GM21447 (cell line): ENCODE results near the gene CC2D2B.
"Not testable (repeated sequence)": the region's sequence is repeated elsewhere in the genome, so short reads cannot be mapped to it uniquely, and the experiment has no call there.

Source experiments
- ATAC-seq: cut with Tn5 transposase; IDR thresholded peaks from one replicate; pipeline ENCODE4 v1.9.1; 2021; ENCODE audit not compliant: unreplicated experiment

Gene CC2D2B

DNA sequence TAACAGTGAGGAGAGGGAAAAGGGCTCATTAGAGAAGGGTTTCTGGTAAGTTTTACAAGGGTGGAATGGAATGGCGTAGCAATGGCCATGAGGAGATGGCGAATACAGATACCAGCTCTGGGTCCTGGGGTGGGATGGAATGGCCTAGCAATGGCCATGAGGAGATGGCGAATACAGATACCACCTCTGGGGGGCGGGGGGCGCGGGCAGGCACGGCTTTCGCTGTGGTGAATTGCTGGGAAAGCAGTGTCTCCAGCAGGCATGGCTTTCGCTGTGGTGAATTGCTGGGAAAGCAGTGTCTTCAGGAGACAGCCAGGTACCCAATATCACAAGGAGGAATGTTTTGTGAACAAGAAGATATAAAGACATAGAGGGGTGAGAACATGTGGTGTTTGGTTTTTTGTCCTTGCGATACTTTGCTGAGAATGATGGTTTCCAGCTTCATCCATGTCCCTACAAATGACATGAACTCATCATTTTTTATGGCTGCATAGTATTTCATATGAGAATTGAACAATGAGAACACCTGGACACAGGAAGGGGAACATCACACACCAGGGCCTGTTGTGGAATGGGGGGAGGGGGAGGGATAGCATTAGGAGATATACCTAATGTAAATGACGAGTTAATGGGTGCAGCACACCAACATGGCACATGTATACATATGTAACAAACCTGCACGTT, 1.7 kb upstream of the CC2D2B start:
- not testable (repeated sequence) for ATAC-seq

DNA sequence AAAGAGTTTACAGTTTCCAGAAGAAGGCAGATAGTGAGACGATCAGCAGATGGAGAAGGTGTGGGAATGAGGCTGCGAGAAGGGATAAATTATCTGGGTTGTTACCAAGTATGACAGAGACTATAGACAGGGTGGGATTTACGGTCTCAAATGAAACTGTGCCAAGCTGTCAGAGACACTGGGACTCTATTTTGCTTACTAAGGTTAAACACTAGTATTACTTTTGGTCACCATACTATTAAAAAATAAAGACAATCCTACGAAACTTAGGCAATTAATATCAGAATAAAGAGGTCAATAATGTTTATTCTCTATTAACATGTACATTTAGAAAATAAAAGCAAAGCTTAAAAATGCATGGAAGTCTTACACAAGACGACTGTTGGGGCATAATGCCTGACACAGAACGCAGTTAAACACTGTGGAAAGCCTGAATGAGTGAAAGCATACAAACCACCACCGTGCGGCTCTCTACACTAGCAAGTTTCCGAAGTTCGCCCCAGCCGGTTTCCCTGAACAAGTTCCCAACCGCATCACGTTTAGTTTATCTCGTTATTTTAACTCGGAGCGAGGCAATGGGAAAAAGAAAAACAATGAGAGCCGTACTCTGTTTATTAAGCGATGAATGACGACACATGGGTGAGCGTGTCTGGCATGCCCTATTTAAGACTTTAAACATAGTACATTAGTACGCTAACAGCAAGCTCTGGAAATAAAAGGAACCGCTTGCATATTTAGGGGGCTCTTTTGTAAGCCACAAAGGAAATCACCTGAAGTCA, 909 bp upstream of the CC2D2B start:
- ATAC-seq = peak; percentile 39

DNA sequence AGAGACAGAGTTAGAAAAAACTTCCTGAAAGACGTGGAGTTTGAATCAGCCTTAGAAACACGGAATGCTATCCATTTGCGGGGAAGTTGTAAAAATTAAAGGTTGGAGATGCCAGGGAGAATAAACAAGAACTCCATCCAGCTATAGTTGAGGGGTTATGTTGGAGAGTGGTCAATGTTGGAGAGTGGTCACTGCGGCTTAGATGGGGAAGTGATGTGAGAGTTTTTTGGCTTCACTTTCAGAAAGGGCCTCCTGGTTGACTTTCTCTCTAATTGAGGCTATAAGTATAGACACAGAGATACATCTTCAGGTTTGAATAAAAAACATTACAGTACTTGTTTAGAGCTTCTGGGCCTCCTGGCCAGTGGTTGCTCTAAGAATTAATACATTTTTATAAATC, 675 bp downstream of the CC2D2B start:
- ATAC-seq = no peak

DNA sequence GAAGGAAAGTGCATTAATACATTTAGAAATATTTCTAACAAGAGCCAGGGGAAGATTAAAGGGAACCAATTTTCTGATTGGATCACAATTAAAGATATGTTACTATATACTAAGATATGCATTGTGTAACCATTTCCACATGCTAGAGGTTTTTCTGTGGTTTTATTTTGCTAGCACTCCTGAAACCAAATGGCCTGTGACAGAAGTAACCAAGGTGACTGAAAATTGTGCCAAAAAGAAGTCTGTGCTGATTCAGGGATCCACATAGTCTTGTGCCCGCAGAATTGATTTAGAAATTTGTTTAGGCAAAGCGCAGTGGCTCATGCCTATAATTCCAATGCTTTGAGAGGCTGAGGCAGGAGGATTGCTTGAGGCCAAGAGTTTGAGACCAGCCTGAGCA, 1.8 kb downstream of the CC2D2B start:
- ATAC-seq = no peak

DNA sequence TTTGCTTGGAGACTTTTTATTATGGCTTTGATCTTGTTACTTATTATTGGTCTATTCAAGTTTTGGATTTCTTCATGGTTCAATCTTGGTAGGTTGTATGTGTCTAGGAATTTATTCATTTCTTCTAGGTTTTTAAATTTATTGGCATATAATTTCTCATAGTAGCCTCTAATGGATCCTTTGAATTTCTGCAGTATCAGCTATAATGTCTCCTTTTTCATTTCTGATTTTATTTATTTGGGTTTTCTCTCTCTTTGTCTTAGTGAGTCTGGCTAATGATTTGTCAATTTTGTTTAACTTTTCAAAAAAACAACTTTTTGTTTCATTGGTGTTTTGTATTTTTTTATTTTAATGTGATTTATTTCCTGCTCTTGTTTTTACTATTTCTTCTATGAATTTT, 8.3 kb downstream of the CC2D2B start:
- not testable (repeated sequence) for ATAC-seq

DNA sequence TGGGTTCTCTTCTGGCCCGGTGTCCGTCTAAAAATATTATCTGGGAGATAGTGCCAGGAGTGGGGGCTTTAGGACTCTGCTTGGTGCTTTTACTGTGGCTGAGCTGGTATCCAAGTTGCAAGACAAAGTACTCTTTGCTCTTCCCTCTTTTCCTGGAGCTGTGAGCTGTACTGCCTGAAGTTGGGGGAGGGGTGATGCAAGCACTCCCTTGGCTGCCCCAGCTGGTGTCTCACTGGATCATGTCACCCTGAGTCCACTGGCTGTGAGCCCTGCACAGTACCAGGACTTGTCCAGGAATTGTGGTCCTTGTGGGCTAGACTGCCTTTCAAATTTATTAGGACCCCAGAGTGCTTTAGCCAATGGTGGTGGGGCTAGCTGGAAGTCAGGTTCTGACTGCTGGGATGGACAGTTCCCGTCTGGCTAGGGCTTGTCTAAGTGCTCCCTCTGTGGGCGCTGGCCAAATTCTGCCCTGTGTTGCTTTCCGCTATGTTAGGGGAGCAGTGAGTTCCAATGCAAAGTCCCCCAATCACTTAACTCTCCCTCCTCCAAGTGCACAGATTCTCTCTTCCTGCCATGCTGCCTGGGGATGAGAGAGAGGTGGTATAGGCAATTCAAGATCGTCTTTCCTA, 13.1 kb downstream of the CC2D2B start:
- ATAC-seq = no peak

DNA sequence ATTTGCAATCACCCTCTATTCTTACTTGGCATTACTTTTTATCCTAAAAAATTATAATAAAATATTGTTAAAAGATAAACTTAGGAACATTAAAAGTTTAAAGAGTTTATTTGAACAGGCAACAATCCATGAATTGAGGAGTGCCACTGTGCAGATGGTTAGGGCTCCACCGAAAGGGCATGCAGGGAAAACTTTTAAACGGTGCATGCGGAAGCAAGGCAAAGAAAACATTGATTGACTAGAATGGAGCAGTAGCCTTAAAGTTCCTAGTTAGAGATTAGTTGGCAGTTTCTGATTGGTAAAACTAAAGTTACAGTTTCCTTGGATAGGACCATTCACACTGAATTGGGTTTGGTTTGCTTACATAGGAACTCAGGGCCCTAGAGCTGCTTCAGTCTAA, 17.3 kb downstream of the CC2D2B start:
- ATAC-seq = no peak

DNA sequence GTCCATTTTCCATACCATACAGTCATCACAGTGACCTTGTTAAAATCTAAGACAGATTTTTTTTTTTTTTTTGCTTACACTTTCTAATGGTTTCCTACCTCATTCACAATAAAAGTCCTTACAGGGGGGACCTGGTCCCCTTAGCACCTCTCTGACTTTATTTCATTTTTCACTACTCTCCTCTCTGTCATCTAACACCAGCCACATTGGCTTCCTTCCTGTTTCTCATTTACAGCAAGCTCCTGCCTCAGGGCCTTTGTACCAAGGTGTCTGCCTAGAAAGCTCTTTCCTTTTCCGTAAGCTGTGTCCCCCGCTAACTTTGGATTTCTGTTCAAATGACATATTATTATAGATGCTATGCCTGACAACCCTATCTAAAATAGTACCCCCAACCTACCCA, 27.7 kb downstream of the CC2D2B start:
- ATAC-seq = no peak

DNA sequence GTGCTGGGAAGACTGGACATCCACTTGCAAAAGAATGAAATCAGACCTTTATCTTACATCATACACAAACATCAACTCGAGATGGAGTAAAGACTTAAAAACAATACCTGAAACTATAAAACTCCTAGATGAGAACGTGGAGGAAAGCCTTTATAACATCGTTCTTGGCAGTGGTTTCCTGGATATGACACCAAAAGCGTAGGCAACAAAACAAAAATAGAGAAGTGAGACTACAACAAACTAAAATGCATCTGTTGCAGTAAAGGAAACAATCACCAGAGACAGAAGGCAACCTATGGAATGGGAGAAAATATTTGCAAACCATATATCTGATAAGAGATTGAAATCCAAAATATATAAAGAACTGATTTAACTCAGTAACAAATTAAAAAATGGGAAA, 33.3 kb downstream of the CC2D2B start:
- no peak for ATAC-seq

DNA sequence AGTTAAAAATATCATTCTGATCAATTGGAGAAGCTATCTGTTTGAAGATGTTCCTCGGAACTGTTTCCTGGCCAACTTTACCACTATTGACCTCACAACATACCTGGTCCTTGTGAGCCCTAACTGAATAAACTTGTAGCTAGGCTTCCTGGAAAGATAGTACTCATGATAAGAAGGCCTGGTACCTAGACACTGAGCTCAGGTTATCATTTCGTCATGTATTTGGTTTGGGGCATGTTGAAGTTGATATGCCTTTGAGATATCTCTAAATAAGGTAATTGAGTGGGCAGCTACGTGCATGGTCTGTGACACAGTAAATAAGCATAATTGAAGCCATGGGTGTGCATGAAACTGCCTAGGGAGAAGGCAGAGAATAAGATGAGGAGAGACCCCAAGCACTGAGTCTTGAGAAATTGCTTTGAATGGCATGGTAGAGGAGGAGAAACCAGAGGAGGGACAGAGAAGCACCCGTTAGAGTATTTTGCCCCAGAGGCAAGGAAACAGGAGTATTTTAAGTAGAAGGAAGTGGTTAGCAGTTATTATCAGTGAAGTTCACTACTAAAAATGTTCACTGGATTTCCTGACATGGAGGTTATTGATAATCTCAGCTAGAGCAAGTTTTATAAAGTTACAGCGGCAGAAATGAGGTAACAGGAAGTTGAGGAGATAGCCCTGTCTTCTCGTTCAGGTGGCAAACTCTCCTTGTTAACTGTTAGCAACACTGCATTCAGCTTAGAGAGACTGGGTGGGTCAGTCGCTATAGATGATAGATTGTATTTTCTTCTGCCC, 55.6 kb downstream of the CC2D2B start:
- ATAC-seq = no peak

DNA sequence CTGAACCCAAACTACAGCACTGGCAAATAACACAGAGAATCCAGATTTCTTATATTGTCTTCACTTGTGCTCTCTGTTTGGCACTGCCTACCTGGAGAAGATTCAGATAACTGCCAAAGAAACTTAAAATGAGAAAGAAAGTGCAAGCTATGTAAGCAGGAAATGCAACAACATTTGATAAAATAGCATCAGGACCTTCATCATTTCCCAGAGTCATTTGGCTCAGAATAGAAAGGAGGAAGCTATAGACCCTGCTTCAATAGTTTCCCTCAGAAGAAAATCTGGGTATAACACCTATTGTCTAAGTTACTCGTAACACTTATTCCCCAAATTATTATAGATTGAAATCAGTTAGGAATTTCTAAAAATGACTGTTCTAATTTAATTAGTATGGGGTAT, 56.2 kb downstream of the CC2D2B start:
- no peak for ATAC-seq

DNA sequence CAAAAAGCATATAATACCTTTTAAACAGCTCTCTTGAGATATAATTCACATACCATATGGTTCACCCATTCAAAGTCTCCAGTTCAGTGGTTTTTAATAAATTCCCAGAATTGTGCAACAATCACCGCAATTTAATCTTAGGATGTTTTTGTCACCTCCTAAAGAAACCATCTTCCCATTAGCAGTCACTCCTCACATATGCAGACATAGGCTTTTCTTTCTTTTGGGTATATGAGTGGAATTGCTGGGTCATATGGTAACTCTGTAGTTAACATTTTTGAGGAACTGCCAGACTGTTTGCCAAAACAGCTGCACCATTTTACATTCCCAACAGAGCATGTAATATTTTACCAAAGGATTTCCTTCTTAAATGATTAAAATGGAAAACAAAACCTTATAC, 57.0 kb downstream of the CC2D2B start:
- ATAC-seq = no peak

DNA sequence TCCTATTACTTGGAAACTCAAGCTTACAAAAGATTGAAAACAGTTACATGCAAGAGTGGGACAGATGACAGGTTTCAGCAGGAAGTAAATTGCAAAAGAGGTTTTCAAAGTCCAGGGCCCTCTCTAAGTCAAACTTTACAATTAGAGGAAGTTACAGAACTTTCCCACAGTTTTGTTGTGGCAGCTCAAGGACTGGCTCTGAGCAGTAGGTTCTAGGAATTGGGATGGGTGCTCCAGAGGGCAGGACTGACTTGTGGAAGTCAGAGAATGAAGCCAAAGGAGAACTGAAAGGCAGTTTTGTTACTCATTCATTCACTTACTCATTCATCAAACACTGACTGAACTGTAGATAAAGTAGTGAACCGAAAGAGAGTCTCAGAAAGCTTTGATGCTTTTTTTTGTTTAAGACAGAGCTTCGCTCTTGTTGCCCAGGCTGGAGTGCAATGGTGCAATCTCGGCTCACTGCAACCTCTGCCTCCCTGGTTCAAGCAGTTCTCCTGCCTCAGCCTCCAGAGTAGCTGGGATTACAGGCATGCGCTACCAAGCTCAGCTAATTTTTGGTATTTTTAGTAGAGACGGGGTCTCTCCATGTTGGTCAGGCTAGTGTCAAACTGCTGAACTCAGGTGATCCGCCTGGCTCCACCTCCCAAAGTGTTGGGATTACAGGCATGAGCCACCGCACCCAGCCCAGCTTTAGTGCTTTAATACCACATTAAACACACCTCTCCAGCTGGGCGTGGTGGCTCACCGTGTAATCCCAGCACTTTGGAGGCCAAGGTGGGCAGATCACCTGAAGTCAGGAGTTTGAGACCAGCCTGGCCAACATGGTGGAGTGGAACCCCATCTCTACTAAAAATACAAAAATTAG, 68.8 kb downstream of the CC2D2B start:
- no peak for ATAC-seq

DNA sequence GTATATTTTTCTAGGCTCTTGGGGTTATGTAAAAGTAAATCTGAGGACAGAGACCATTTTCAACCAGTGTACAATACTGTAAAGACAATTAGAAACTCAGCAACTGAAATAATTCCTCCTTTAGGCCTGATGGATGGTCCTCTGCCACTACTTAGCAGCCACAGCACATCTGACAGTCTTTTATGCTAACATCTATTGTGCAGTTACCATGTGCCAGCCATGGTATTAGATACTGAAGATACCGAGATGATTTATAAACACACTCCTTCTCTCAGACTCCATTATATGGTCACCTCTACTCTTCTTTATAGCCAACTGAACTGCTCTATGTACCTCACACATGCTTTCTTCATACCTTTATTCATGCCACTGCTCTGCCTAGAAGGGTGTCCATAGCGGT, 74.4 kb downstream of the CC2D2B start:
- no peak for ATAC-seq

DNA sequence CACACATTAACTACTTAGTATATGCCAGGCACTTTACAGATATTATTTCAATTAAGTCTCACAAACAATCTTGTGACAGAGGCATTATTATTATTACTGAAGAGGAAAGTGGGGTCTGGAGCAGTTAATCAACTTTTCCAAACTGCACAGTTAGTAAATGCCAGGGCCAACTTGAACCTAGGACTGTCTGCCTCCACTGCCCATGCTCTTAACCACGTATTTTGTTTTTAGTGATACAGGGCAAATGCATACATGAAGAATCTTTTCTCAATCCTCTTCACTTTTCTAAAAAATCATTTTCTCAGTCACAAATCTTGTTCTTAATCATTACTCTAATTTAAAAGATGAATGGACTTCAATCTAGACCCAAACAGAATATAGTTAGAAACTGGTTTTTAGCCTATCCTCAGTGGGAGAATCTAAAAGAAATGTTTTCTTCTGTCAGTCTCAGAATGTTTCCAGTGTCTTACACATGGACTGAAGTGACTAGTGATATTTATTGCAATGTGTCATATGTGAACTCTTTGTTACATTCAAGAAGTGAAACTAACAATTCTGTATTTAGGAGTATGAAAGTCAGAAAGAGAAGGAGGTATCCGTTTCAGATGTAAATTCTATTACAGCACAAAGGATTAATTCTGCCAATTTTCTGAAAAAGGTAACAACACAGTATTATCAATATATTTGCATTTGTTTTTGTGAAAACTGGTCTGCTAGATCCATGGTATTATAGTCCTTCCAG, 80.1 kb downstream of the CC2D2B start:
- ATAC-seq = no peak

DNA sequence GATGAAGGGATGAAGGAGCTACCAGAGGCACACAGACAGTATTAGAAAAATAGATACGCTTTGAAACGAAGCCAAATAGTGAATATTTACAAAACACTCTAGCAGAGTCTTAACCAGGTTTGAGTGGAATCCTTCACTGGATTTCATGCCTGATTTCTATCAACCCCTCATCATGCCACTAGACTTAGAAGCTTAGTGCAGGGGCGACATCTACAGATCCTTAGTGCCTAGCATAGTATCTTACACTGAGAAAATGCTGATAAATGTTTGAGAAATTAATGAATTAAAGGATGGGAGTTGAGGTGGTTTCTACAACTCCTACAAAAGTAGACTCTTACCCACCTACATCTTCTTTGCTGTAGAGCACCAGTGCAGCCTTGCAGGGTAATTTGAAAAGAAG, 80.9 kb downstream of the CC2D2B start:
- no peak for ATAC-seq

DNA sequence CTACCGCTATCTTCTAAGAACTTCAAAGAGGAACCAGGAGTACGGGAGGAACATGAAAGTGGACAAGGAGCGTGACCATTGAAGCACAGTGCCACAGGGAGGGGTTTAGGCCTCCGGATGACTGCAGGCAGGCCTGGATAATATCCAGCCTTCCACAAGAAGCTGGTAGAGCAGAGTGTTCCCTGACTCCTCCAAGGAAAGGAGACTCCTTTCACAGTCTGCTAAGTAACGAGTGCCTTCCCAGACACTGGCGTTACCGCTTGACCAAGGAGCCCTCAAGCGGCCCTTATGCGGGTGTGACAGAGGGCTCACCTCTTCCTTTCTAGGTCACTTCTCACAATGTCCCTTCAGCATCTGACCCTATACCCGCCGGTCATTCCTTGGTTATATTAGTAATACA, 86.6 kb downstream of the CC2D2B start:
- not testable (repeated sequence) for ATAC-seq

DNA sequence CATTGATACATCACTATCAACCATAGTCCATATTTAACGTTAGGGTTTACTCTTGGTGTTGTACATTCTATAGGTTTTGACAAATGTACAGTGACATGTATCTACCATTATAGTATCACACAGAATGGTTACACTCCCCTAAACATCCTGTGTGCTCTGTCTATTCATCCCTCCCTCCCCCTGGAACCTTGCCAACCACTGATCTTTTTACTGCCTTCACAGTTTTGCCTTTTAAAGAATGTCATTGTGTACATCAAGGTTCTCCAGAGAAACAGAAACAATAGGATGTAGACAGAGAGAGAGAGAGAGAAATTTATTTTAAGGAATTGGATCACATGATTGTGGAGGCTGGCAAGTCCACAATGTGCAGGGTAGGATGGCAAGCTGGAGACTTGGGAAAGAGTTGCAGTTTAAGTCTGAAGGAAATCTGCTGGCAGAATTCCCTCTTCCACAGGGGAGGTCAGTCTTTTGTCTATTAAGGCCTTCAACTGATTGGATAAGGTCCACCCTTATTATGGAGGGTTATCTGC, 90.5 kb downstream of the CC2D2B start:
- no peak for ATAC-seq

DNA sequence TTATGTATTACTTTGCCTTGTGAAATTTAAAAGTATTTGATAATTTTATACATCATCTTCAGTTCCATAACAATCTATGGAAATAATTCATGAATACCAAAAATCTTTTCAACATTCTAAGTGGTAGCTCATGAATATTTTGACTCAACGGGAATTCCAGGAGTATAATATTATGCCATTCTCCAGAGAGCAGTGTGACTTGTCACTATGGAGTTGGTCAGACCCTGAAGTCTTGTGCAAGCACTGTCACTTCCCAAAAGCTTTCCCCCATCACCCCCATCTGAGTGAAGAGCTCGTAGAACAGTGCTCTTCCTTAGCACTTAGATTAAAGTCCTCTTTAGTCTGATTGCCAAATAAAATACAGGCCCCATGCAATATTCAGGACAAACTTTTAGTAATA, 106.2 kb downstream of the CC2D2B start:
- no peak for ATAC-seq
